HUES64 (cell line): ENCODE data around the gene CTBP2.

ENCODE experiments used
- H3K27ac ChIP-seq: 2 replicates; pipeline ENCODE4 v1.7.0; 2013; ENCODE audit warnings: low read depth, low read length, inconsistent platforms
- H3K27me3 ChIP-seq: 2 replicates; pipeline ENCODE4 v1.6.1; 2013; ENCODE audit warnings: mild to moderate bottlenecking, low read length; ENCODE audit not compliant: insufficient read depth
- H3K36me3 ChIP-seq: 2 replicates; pipeline ENCODE4 v1.6.1; 2013; ENCODE audit warnings: mild to moderate bottlenecking, low read length; ENCODE audit not compliant: insufficient read depth
- H3K4me1 ChIP-seq: 2 replicates; pipeline ENCODE4 v1.6.1; 2013; ENCODE audit warnings: mild to moderate bottlenecking, low read length, moderate library complexity; ENCODE audit not compliant: insufficient read depth
- H3K4me3 ChIP-seq: 2 replicates; pipeline ENCODE4 v1.5.1; 2013; ENCODE audit warnings: mild to moderate bottlenecking, low read length, moderate library complexity
- H3K9ac ChIP-seq: 2 replicates; pipeline ENCODE4 v1.6.1; 2013; ENCODE audit warnings: mild to moderate bottlenecking, low read depth, low read length
- H3K9me3 ChIP-seq: 2 replicates; pipeline ENCODE4 v1.6.1; 2013; ENCODE audit warnings: low read depth, low read length; ENCODE audit not compliant: insufficient read depth
- WGBS: fragments of 150-250, 120-280 bp; methylation state at CpG from one replicate; pipeline ENCODE4 v1.1.7; 2013; ENCODE audit warnings: missing lambda C conversion rate; 5-methylcytosine and 5-hydroxymethylcytosine counted together

The CTBP2 gene

DNA sequence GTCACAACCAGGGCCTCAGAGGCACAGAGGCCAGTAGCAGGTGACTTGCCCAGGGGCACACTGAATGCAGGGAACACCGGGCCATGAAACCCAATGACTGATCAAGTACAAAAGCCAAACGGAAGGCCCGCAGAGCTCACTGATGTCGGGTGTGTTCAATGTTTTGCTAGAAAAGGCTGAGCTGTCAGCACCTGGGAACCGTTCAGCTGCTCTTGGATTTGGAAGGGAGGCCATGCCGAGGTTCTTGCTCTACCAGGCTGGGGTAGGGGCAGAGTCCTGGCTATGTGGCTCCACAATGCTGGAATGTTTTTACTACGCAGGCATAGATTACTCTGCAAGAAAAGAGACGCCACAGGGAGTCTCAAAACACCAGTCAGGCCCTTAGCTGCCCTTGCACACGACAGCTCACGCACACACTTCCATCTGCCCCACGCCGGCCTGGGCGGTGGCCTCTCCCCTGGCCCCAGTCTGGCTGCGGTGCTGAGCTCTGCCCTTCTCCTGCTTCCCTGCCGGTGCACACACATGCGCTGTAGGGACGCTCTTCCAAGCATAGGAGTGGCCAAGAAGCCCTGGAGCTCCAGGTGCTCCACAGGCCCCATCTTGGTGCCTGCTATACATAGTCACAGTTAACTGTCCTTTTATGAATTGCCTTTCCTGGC lies 138.5 kb downstream of the CTBP2 start:
- Histone ChIP-seq H3K9ac (no peak overlapping the region), H3K27ac (no peak overlapping the region), H3K4me1 (0 out of 2 replicates have a peak, but pooled peaks cover 2% of the 10 kb centered on the region), H3K4me3 (no peak overlapping the region), H3K27me3 (no peaks in the 10 kb centered on the region), H3K9me3 (peaks cover 10% of the 10 kb centered on the region; the same call in 1 of the 2 replicates), H3K36me3 (peaks cover 83% of the 10 kb centered on the region)
- WGBS, result 89% methylated on average over 17 of the region's 17 CpGs

DNA sequence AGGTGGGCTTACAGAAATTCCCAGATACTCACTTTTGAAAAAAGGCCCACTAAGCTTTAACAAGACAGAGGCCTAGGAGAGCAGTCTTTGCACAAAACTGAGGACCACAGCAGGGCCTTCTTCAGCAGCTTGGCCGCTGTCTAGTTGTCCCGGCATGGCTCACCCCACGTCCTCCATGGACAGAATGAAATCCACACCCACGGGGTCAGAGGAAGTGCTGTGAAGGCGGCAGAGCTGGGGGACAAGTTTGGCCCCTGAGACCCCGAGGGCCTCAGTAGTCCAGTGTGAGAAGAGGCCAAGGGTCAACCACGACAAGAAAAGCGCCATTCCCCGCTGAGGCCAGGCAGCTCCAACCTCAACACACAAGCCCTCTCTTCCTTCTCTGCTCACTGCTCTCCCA lies 139.5 kb downstream of the CTBP2 start:
- Histone ChIP-seq H3K27ac (no peak overlapping the region), H3K4me1 (0 out of 2 replicates have a peak, but pooled peaks cover 2% of the 10 kb centered on the region), H3K9me3 (peaks cover 10% of the 10 kb centered on the region; the same call in 1 of the 2 replicates), H3K9ac (no peak overlapping the region), H3K4me3 (no peak overlapping the region), H3K27me3 (no peaks in the 10 kb centered on the region), H3K36me3 (peaks cover 75% of the 10 kb centered on the region)
- 97% methylated on average over 9 of the region's 9 CpGs for WGBS

DNA sequence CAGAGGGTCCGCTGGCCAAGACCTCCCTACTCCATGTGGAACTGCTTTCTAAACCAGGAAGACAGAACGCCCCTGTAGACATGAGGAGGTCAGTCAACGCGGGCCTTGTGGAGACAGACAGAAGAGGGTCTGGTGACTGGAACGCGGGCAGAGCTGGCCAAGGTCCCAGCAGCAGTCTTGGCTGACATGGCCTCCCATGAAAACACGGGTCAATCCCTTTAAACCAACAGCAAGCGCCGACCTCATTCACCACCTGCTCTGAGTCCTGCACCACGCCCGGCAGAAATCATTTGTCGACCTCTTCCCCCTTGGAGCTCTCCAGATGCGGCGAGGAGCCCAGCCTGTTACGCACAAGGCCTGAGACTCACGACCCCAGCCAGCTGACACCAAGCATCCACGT lies 140.0 kb downstream of the CTBP2 start:
- 95% methylated on average over 17 of the region's 17 CpGs for WGBS
- Histone ChIP-seq H3K9ac (no peak overlapping the region), H3K4me1 (0 out of 2 replicates have a peak, but pooled peaks cover 2% of the 10 kb centered on the region), H3K4me3 (no peak overlapping the region), H3K27me3 (no peaks in the 10 kb centered on the region), H3K36me3 (peaks cover 70% of the 10 kb centered on the region), H3K27ac (no peak overlapping the region), H3K9me3 (peaks cover 10% of the 10 kb centered on the region; the same call in 1 of the 2 replicates)

- H3K27ac ChIP-seq, result no peak overlapping the region
- 93% methylated on average over 9 of the region's 9 CpGs for WGBS
Measured at GRCh38 chr10:125018576-125019143, 141.7 kb downstream of the CTBP2 start.

DNA sequence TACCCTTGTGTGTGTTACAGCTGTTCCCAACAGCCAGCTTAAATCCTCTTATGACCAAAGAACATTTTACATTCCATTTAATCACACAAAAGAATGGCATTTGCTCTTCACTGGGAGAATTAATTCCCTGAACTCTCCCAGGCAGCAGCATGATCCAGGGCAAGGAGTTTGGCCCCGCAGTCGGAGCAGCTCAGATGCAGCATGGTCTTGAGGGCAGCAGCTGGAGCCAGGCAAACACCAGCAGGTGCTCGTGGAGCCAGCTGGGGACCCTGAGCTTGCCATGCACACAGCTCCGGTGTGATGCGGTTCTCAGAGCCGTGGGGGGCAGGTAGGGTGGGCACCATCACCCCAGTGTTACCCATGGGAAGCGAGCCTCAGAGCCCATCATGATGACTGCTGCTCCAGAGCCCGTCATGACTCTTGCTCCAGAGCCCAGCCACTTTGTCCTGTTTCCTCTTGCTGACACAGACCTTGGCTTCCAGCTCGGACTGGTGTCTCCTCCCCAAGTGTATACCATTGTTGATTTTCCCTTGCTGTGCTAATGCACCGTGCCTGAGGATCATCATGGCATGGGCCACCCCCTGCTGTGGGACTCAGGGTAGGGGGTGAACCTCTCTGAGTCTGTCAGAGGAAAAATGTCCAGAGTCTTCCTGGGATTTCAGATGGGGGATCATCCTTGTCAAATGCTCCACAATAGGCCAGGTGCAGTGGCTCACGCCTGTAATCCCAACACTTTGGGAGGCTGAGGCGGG lies 142.6 kb downstream of the CTBP2 start:
- 0 out of 2 replicates have a peak, but pooled peaks cover 2% of the 10 kb centered on the region for H3K4me1 ChIP-seq
- H3K4me3 ChIP-seq, result no peak overlapping the region
- H3K36me3 ChIP-seq, result peaks cover 66% of the 10 kb centered on the region
- H3K9me3 ChIP-seq, result peaks cover 10% of the 10 kb centered on the region; the same call in 1 of the 2 replicates
- H3K27me3 ChIP-seq, result no peaks in the 10 kb centered on the region
- 93% methylated on average over 12 of the region's 12 CpGs for WGBS
- H3K27ac ChIP-seq, result no peak overlapping the region
- H3K9ac ChIP-seq, result no peak overlapping the region

More at GRCh38 chr10:125018576-125019143, 141.7 kb downstream of the CTBP2 start:
- Histone ChIP-seq H3K9me3 (peaks cover 10% of the 10 kb centered on the region; the same call in 1 of the 2 replicates), H3K4me3 (no peak overlapping the region), H3K9ac (no peak overlapping the region), H3K36me3 (peaks cover 68% of the 10 kb centered on the region), H3K27me3 (no peaks in the 10 kb centered on the region), H3K4me1 (0 out of 2 replicates have a peak, but pooled peaks cover 2% of the 10 kb centered on the region)

GRCh38 chr10:125016611-125017202 lies 143.7 kb downstream of the CTBP2 start:
- WGBS, result 90% methylated on average over 14 of the region's 14 CpGs
- peaks cover 64% of the 10 kb centered on the region for H3K36me3 ChIP-seq
- H3K9ac ChIP-seq, result no peak overlapping the region
- H3K27me3 ChIP-seq, result no peaks in the 10 kb centered on the region
- 0 out of 2 replicates have a peak, but pooled peaks cover 2% of the 10 kb centered on the region for H3K4me1 ChIP-seq
- H3K9me3 ChIP-seq, result peaks cover 10% of the 10 kb centered on the region; the same call in 1 of the 2 replicates
- no peak overlapping the region for H3K27ac ChIP-seq
- no peak overlapping the region for H3K4me3 ChIP-seq

DNA sequence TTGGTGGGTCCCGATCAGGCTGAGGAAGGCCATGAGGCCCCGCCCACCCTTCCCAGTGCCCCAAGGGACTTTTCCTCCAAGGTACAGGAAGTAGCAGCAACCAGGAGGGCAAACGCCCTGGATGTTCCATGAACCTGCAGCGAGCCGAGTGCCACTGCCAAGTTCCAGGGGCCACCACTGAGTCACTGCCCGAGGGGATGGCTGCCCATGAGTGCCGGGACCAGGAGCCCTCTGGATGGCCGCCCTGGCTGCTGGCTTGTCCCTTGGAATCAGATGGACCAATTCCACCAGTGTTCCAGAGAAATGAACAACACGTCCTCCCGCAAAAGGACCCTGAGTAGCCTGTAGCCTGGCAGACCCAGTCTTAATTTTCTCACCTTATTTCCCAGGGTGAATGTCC lies 144.2 kb downstream of the CTBP2 start:
- 91% methylated on average over 10 of the region's 10 CpGs for WGBS
- Histone ChIP-seq H3K36me3 (peaks cover 60% of the 10 kb centered on the region), H3K9ac (no peak overlapping the region), H3K4me1 (0 out of 2 replicates have a peak, but pooled peaks cover 2% of the 10 kb centered on the region), H3K9me3 (peaks cover 10% of the 10 kb centered on the region; the same call in 1 of the 2 replicates), H3K4me3 (no peak overlapping the region), H3K27me3 (no peaks in the 10 kb centered on the region), H3K27ac (no peak overlapping the region)

- 0 out of 2 replicates have a peak, but pooled peaks cover 2% of the 10 kb centered on the region for H3K4me1 ChIP-seq
- no peak overlapping the region for H3K9ac ChIP-seq
- H3K36me3 ChIP-seq, result peaks cover 53% of the 10 kb centered on the region
- no peak overlapping the region for H3K27ac ChIP-seq
- H3K9me3 ChIP-seq, result peaks cover 4% of the 10 kb centered on the region; the same call in 1 of the 2 replicates
- WGBS, result 96% methylated on average over 23 of the region's 23 CpGs
- no peaks in the 10 kb centered on the region for H3K27me3 ChIP-seq
- no peak overlapping the region for H3K4me3 ChIP-seq
Measured at GRCh38 chr10:125015356-125015944, 144.9 kb downstream of the CTBP2 start.

DNA sequence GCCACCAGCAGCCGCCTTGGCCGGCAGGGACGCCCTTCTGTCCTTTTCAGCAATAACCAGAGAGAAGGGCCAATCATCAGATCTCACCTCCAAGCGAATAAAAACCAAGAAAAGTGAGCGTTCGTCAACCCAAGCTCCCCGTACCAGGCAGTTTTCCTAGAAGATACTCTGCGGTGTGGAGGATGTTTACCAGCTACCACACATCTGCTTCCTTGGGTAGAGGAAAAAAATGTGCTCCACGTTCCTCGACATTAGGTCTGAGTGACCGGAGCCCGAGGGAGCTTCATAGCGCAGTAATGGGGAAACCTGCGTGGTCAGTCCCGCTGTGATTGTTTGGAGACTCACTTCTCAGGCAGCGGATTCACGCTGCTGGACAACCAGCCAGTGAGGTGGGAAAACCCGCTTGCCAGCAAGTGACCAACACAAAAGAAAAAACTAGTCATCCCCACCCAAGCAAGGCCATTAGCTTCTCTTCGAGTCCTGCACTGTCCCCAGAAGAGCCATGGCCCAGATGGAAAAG lies 145.5 kb downstream of the CTBP2 start:
- 97% methylated on average over 19 of the region's 19 CpGs for WGBS
- Histone ChIP-seq H3K9me3 (peaks cover 1% of the 10 kb centered on the region; the same call in 1 of the 2 replicates), H3K4me1 (peaks cover 7% of the 10 kb centered on the region; the same call in 1 of the 2 replicates), H3K36me3 (peaks cover 49% of the 10 kb centered on the region), H3K9ac (no peak overlapping the region), H3K27ac (no peak overlapping the region), H3K27me3 (no peaks in the 10 kb centered on the region), H3K4me3 (no peak overlapping the region)

DNA sequence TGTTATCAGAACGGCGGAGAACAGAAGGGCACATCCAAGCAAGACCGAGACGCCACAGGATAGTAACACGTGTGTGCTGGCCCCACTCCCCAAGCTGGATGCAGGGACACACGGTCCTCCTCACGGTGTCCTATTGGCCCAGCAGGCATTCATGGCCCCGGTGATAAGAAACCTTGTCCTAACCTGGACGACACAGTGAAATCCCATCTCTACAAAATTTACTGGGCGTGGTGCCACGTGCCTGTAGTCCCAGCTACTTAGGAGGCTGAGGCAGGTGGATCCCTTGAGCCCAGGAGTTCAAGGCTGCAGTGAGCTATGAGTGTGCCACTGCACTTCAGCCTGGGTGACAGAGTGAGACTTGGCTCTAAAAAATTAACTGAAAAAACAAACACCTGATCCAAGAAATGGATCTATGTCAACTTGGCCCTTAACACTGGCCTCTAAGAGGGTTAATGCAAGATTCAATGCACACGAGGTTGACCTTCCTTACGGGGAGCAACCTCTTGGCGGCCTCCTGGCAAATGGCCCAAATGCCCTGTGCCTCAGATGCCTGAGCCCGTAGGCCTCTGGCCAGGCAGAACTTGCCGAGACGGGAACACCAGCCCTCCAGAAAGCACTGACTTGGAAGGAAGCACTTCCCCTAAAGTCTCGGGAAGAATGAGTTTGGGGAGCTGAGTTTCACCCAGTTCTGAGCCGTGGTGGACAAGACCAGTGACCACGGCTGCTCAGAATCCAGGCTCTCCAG lies 146.1 kb downstream of the CTBP2 start:
- Histone ChIP-seq H3K27ac (no peak overlapping the region), H3K9me3 (no peaks in the 10 kb centered on the region), H3K27me3 (no peaks in the 10 kb centered on the region), H3K4me3 (no peak overlapping the region), H3K4me1 (peaks cover 14% of the 10 kb centered on the region; the same call in 1 of the 2 replicates), H3K9ac (no peak overlapping the region), H3K36me3 (peaks cover 43% of the 10 kb centered on the region)
- WGBS, result 93% methylated on average over 20 of the region's 20 CpGs
